K562 (cell line): Measurements from ENCODE around the gene IPCEF1. TPM values are rescaled to one million over a fixed set of nuclear protein-coding genes. Genes with fewer than 3 reads are reported as not detected.

ENCODE experiments used
- CLOCK ChIP-seq: fragments of 250-450 bp; sonication (Bioruptor Pico); IDR thresholded peaks from 2 replicates; pipeline ENCODE4 v1.4.0; 2020; ENCODE audit warnings: mild to moderate bottlenecking, moderate library complexity, borderline replicate concordance
- ETV5 ChIP-seq: sonication (generic); formaldehyde crosslinking; IDR thresholded peaks from 2 replicates; pipeline ENCODE4 v1.4.0; 2020; ENCODE audit warnings: low read depth, mild to moderate bottlenecking, missing genetic modification reagents
- KDM5B ChIP-seq: fragments of 200-600 bp; sonication (generic); IDR thresholded peaks from 2 replicates; pipeline ENCODE4 v1.6.1; 2012; ENCODE audit warnings: low read depth, mild to moderate bottlenecking, moderate library complexity, low read length, control low read depth, inconsistent platforms; ENCODE audit not compliant: insufficient replicate concordance
- MLLT1 ChIP-seq, 2 experiments: fragments of 450-650 bp; IDR thresholded peaks; 2 replicates each; pipeline ENCODE4 v1.6.1; 2016
- PHF21A ChIP-seq: fragments of 450-650 bp; IDR thresholded peaks from 2 replicates; pipeline ENCODE4 v1.6.1; 2017; ENCODE audit warnings: low read depth, borderline replicate concordance
- POLR3G ChIP-seq: IDR thresholded peaks from 2 replicates; pipeline ENCODE4 v1.6.1; 2011; ENCODE audit not compliant: insufficient read length, insufficient replicate concordance; ENCODE audit errors: extremely low read depth
- RBM22 ChIP-seq: fragments of 200-400 bp; formaldehyde crosslinking; IDR thresholded peaks from 2 replicates; pipeline ENCODE4 v1.6.1; 2018; ENCODE audit warnings: low read length, low read depth; ENCODE audit not compliant: poor library complexity, severe bottlenecking
- YY1 ChIP-seq, 3 experiments: IDR thresholded peaks; 2 replicates each; pipeline ENCODE4 v1.6.1; 2011; ENCODE audit warnings: low read length in 2 of 3, mild to moderate bottlenecking in 2 of 3, moderate library complexity in 2 of 3, borderline replicate concordance in 1 of 3, control low read depth in 1 of 3, low read depth in 1 of 3; ENCODE audit not compliant: insufficient read depth in 3 of 3, insufficient replicate concordance in 2 of 3, control insufficient read depth in 1 of 3, insufficient read length in 1 of 3; ENCODE audit errors: extremely low read depth in 1 of 3
- ZNF12 ChIP-seq: sonication (generic); formaldehyde crosslinking; IDR thresholded peaks from 2 replicates; pipeline ENCODE4 v1.4.0; 2020; ENCODE audit warnings: mild to moderate bottlenecking, missing genetic modification reagents
- ZNF41 ChIP-seq: fragments of 250-450 bp; sonication (Bioruptor Pico); conservative IDR thresholded peaks from 2 replicates; pipeline ENCODE4 v1.4.0; 2020; ENCODE audit warnings: mild to moderate bottlenecking
- ZNF780A ChIP-seq: fragments of 250-450 bp; sonication (Bioruptor Pico); IDR thresholded peaks from 2 replicates; pipeline ENCODE4 v1.5.0; 2021; ENCODE audit warnings: mild to moderate bottlenecking
- polyA plus RNA-seq, 8 experiments: library from polyadenylated mRNA; depleted of rRNA in 4 of 8; stranded (reverse) in 5 of 8; unstranded in 3 of 8; fragments of >200 nt; fragmentation: Nextera tagmentation in 2 of 8; fragmentation: Illumina TruSeq in 1 of 8; extraction: Ambion mirVana in 2 of 8; extraction: Trizol in 1 of 8; gene quantifications; 2 replicates each; pipeline versions ENCODE4 v1.2.1 to v1.2.3, GENCODE V29; 2011 to 2014; ENCODE audit warnings: inconsistent platforms in 1 of 8, missing spikeins in 1 of 8
- total RNA-seq, 7 experiments: library from RNA; depleted of rRNA in 6 of 7; stranded (reverse); fragments of >200 nt in 6 of 7; fragmentation: Illumina TruSeq in 2 of 7; extraction: Trizol in 2 of 7; gene quantifications; 2 replicates each; pipeline versions ENCODE4 v1.2.1 to v1.2.3, GENCODE V29; 2011 to 2021; ENCODE audit warnings: low replicate concordance in 1 of 7

The IPCEF1 gene
- total and polyA plus RNA-seq, 9 of the 15 experiments (the other 6 are each of a cell fraction or from before 2014, with no cell fraction given) = 0.14 to 0.18 TPM; not detected in 7

- TF ChIP-seq MLLT1 (IDR thresholded peaks at IDR 0.05) (no peak), KDM5B (no peak), ZNF41 (no peak), ETV5 (CRISPR knock-in tag) (no peak), YY1 (IDR thresholded peaks at IDR 0.05; ENCODE audit: borderline replicate concordance in 1 of 3, control insufficient read depth in 1 of 3, extremely low read depth in 1 of 3, insufficient read depth in 3 of 3, insufficient read length in 1 of 3, insufficient replicate concordance in 2 of 3, low read depth in 1 of 3, low read length in 2 of 3) (no peak), CLOCK (CRISPR knock-in tag) (no peak), ZNF12 (CRISPR knock-in tag) (no peak), PHF21A (no peak), ZNF780A (CRISPR knock-in tag) (no peak), POLR3G (no peak), RBM22 (no peak)
Observed at GRCh38 chr6:154395316-154395715, 38.7 kb upstream of the IPCEF1 start (continued).
